Chondrocyte (in vitro differentiated cells): ENCODE measurements around the gene NCAPD2. TPM values are rescaled to one million over a fixed set of nuclear protein-coding genes. Genes with fewer than 3 reads are reported as not detected.
"Not testable (repeated sequence)": the region's sequence is repeated elsewhere in the genome, so short reads cannot be mapped to it uniquely, and the experiment has no call there.

Source experiments
- DNase-seq: peaks from one replicate; pipeline ENCODE4 v3.0.0; 2021; ENCODE audit warnings: mixed read lengths, low spot score
- H3K27ac Mint-ChIP-seq: one replicate; pipeline ENCODE4 v1.8.0; 2021; ENCODE audit warnings: mild to moderate bottlenecking, moderate library complexity, mixed read lengths; ENCODE audit not compliant: unreplicated experiment
- H3K27me3 Mint-ChIP-seq: 2 replicates; pipeline ENCODE4 v1.8.0; 2021; ENCODE audit warnings: low read depth, mixed read lengths
- H3K36me3 Mint-ChIP-seq: 2 replicates; pipeline ENCODE4 v1.8.0; 2021; ENCODE audit warnings: low read depth, mixed read lengths
- H3K4me1 Mint-ChIP-seq: 2 replicates; pipeline ENCODE4 v1.8.0; 2021; ENCODE audit warnings: low read depth, mild to moderate bottlenecking, mixed read lengths
- H3K4me3 Mint-ChIP-seq: one replicate; pipeline ENCODE4 v1.8.0; 2021; ENCODE audit warnings: mild to moderate bottlenecking, moderate library complexity, mixed read lengths; ENCODE audit not compliant: unreplicated experiment
- H3K9me3 Mint-ChIP-seq: 2 replicates; pipeline ENCODE4 v1.8.0; 2021; ENCODE audit warnings: low read depth, mixed read lengths
- CTCF ChIP-seq: fragments of 200-600 bp; sonication (generic); IDR thresholded peaks from 2 replicates; pipeline ENCODE4 v1.5.0; 2021; ENCODE audit warnings: antibody characterized with exemption, mild to moderate bottlenecking, moderate library complexity
- total RNA-seq: library from RNA; stranded (reverse); gene quantifications from 3 replicates; pipeline ENCODE4 v1.2.1, GENCODE V29; 2021

NCAPD2 gene
- total RNA-seq, 1 donor from 2014 or later: 23.0 TPM

GRCh38 chr12:6470375-6471163 is 23.3 kb upstream of the NCAPD2 start, which contains the start of gene VAMP1:
TSS of gene VAMP1 (minus strand) at chr12:6470677. CDS start at chr12:6470531, 146 bp downstream.
- Mint-ChIP-seq H3K36me3 (peaks cover 1% of the 10 kb centered on the region), H3K4me3 (peak within 1 kb of the TSS; percentile 86), H3K27me3 (no peaks in the 10 kb centered on the region), H3K27ac (peak within 1 kb of the TSS; percentile 92), H3K9me3 (no peaks in the 10 kb centered on the region), H3K4me1 (peaks cover 26% of the 10 kb centered on the region)
- TF ChIP-seq CTCF: no peak
- peak; percentile 99 for DNase-seq

- no peaks in the 10 kb centered on the region for H3K27me3 Mint-ChIP-seq
- no peak for DNase-seq
- no peak overlapping the region for H3K27ac Mint-ChIP-seq
- H3K4me3 Mint-ChIP-seq: no peak overlapping the region
- H3K9me3 Mint-ChIP-seq: peaks cover 3% of the 10 kb centered on the region
- peaks cover 35% of the 10 kb centered on the region for H3K4me1 Mint-ChIP-seq
- no peaks in the 10 kb centered on the region for H3K36me3 Mint-ChIP-seq
- no peak for TF ChIP-seq CTCF
These were observed 21.9 kb upstream of the NCAPD2 start for GRCh38 chr12:6471989-6472360.

- H3K4me1 Mint-ChIP-seq: peaks cover 37% of the 10 kb centered on the region
- H3K9me3 Mint-ChIP-seq: peaks cover 3% of the 10 kb centered on the region
- no peak overlapping the region for H3K27ac Mint-ChIP-seq
- no peak overlapping the region for H3K4me3 Mint-ChIP-seq
- no peak for TF ChIP-seq CTCF
- H3K27me3 Mint-ChIP-seq: no peaks in the 10 kb centered on the region
- no peak for DNase-seq
- H3K36me3 Mint-ChIP-seq: no peaks in the 10 kb centered on the region
These were observed 21.4 kb upstream of the NCAPD2 start for GRCh38 chr12:6472491-6472890.

- H3K27ac Mint-ChIP-seq, DNase-seq, H3K4me3 Mint-ChIP-seq, H3K36me3 Mint-ChIP-seq, H3K27me3 Mint-ChIP-seq, H3K9me3 Mint-ChIP-seq: not testable (repeated sequence)
- H3K4me1 Mint-ChIP-seq: peaks cover 16% of the 10 kb centered on the region
These were observed 18.5 kb upstream of the NCAPD2 start for GRCh38 chr12:6475233-6475975.

- Mint-ChIP-seq H3K36me3 (no peaks in the 10 kb centered on the region), H3K4me3 (no peak overlapping the region), H3K4me1 (peaks cover 12% of the 10 kb centered on the region), H3K27me3 (no peaks in the 10 kb centered on the region), H3K9me3 (peaks cover 3% of the 10 kb centered on the region), H3K27ac (peak overlapping the region; percentile 27)
- DNase-seq: no peak
- TF ChIP-seq CTCF: no peak
These were observed 17.4 kb upstream of the NCAPD2 start for GRCh38 chr12:6476489-6476888.

GRCh38 chr12:6477601-6478377 is 16.1 kb upstream of the NCAPD2 start:
- H3K27ac Mint-ChIP-seq: not testable (repeated sequence)

More at GRCh38 chr12:6477601-6478377, 16.1 kb upstream of the NCAPD2 start:
- not testable (repeated sequence) for DNase-seq, H3K27me3 Mint-ChIP-seq, H3K36me3 Mint-ChIP-seq, H3K4me3 Mint-ChIP-seq, H3K9me3 Mint-ChIP-seq
- H3K4me1 Mint-ChIP-seq: peaks cover 12% of the 10 kb centered on the region
